Activated T-helper 1 cell treated with Interleukin-2 at 50 U/mL for 16 hours (primary cell): ENCODE data around the gene GDF2.

Experiments used
- DNase-seq: peaks from one replicate; pipeline ENCODE4 v3.0.0-alpha.2; 2020; ENCODE audit warnings: low read depth

The GDF2 gene

DNA sequence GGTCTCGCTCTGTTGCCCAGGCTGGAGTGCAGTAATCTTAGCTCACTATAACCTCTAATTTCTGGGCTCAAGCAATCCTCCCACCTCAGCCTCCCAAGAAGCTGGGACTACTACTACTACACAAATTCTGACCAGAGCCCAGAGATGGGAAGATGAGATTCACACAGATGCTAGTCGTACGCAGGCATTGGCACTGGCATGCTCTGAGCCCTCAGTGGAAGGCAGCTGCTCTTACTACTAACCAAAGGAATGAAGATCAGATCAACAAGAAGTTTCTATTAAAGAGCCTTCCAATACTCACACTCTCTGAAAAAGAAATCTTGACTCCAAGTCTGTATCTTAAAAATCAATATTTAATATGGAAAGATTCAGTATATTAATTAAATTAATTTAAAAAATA is 10.7 kb downstream of the GDF2 start:
- no peak for DNase-seq

DNA sequence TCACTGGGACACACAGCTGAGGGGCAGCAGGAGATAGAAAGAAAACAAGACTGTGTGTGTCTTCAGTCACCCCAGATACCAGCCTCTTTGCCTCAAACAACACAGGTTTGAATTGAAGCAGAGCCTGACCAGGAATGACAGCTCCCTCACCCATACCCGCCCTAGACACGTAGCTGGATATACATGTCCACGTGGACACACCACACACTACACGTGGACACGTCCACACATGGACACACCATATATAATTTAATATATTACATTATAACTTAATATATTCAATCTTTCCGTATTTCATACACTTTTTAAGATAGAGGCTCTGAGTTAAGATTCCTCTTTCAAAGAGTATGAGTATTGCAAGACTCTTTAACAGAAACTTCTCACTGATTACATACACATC is 11.3 kb downstream of the GDF2 start:
- no peak for DNase-seq

DNA sequence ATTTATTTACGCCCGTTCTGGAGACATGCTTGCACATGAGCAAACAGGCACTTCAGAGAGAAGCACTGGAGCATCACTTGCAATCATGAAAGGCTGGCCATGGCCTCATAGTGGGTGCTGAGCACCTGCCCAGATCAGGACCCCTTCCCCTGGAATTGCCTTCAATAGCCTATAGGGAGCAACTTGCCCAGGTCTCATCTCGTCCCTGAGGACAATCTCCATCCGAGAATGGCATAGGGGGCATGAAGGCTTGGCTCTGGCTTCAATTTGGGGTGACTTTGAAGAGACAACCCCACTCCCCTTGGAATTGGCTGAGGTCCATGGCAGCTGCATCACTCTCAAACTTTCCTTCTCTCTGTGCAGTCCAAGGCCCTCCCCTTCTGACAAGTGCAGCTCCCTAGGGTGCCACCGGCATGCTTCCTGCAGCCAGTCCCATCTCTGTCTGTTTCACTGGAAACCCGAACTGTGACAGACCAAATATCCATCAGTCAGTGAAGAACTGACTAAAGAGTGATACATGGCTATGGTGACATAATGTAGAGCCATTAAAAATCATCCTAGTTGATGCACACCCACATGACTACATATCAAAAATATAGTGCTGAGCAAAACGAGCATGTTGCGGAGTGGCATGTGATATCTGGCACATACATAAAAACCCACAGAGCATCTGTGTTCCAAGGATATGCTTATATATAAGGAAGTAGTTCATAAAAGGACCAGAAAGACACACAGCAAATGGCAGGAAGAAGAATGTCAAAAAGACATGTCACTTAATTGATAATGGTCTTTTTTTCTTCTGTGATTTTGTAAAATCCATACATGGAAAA is 12.4 kb downstream of the GDF2 start:
- DNase-seq = no peak

DNA sequence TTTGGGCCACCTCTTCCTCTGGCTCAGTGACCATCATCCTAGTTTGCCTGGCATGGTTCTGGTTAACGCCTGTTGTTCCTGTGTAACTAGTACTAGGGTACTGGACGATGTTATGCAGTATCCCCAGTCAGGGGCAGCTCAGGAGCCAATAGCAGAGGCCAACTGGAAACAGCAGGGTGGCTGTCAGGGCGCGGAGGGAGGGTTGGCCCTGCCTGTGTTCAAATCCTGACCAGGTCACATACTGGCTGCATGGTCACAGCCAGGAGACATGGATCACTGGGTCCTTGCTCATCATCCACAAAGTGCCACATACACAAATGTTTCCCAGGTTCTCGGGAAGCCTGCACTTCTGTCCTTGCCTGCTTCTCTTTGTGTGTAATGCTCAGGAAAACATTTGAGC is 13.7 kb downstream of the GDF2 start:
- no peak for DNase-seq

DNA sequence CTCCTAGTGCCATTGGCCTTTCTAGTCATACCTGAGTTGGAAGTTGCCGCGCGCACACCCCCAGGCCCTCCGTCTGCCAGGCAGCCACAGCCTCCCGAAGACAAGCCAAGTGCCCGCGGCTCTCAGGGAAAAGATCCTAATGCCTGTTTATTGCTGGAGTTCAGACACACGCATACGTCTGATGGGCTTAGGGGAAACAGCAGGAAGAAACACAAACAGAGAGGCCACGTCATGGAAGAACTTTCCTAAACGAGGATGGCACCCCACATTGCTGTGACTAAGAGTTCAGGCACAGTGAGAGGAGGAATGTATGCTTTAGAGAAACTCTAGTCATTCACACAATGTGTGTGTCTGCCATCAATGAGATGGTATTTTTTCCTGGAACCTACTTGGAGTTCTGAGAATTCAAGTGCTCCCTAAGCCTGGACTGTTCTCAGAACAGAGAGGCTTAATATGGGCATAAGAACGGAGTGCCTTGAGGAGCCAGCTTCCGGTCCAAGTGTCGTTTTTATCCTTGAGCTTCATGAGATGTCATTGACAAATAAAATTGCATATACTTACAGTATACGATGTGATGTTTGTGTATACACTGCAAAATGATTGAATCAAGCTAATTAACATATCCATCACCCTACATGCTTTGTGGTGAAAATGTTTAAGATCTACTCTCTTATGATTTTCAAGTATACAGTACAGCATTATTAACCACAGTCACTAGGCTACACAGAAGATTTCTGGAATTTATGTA is 14.3 kb downstream of the GDF2 start:
- DNase-seq = no peak

DNA sequence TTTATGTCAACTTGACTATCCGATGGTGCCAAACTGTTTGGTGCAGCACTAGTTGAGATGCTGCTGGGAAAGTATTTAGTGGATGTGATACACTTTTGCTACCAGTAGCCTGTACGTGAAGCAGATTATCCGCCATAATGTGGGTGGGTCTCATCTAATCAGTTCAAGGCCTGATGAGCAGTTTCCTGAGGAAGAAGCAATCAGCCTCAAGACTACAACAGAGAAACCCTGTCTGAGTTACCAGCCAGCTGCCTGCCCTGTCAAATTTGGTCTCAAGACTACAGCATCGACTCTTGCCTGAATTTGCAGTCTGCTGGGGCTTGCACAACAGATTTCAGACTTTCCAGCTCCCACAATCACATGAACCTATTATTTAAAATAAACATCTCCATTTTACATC is 15.1 kb downstream of the GDF2 start:
- DNase-seq = no peak

DNA sequence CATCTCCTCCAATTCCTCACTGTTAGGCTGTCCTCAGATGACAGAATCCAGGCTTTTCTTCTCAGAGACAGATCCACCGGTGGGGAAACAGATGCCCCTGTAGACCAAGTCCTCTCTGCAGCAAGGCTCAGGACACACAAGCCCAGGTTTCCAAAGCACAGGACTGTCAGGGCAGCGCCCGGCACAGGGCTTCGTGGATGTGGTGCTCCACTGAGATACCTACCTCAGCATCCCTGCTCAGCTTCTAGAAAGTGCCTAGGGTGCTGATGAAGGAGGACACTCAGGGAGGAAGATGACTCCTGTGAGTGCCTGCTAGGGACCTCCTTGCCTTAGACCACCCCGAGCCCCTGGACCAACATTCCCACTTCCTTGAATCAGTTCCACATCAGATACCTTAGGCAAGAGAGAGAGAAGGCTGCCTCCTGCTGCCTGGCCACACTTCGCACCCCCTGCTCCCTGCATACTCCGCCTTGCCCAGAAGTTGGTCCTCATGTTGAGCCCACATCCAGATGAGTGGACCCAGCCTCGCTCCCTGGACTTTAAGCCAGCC is 17.0 kb downstream of the GDF2 start:
- DNase-seq = no peak

DNA sequence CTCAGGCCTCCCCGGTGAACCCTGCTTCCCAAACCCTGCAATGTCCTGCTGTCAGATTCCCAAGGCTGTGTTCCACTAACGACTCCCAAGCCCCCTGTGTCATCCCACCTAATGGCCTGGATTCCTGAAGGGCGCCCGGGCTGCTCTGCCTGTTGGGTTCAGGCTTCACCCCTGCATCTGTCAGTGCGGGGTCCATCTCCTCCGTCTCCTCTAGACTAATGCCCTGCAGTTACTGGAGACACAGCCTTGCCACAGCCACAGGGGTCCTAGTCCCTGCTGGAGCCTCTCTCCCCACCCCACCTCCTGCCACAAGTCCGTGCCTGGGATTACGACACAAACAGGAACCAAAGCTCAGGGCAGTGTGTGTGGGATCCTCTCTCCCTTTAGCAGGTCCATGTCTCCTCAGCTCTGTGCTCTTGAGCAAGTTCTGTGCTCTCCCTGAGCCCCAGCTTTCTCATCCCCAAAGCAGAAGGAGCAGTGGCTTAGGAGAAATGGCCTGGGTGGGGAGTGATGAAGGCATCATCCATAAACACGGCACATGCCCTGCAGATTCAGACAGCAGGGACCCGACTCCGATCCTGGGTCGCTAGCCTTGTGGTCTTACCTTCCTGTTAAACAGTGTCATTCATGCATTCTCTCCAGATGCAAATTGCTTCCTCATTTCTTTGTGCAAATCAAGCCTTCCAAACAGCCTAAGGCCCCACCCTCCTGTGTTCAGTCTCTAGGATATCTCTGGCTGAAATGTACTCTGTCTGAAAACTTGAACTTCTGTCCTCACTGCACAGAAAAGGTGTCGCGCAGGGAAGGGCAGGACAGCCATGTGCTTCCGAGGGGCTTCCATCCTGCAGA is 17.7 kb downstream of the GDF2 start:
- DNase-seq = no peak

DNA sequence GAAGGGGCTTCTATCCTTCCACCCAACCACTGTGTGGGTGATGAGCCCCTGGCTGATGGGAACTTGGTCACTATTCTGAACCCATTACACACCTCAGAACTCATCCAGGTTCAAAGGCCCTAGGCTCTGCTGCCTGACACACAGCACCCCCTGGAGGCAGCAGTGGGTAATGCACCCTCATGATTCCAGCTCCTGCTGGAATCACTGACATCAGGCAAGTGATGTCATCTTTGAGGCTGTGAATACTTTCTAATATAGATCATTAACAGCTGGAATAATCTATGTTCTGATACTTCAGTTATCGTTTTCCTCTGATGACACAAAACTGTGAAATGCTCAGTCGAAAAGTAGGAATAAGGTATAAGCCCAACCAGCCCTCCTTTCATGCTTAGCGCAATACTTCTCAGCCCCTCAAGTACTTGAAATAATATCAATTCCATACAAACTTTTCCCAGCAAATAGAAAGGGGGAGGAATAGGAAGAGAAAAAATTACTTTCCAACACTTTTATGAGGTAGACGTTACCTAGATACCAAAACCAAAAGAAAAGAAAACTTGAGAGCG is 18.4 kb downstream of the GDF2 start:
- peak; percentile 39 for DNase-seq

DNA sequence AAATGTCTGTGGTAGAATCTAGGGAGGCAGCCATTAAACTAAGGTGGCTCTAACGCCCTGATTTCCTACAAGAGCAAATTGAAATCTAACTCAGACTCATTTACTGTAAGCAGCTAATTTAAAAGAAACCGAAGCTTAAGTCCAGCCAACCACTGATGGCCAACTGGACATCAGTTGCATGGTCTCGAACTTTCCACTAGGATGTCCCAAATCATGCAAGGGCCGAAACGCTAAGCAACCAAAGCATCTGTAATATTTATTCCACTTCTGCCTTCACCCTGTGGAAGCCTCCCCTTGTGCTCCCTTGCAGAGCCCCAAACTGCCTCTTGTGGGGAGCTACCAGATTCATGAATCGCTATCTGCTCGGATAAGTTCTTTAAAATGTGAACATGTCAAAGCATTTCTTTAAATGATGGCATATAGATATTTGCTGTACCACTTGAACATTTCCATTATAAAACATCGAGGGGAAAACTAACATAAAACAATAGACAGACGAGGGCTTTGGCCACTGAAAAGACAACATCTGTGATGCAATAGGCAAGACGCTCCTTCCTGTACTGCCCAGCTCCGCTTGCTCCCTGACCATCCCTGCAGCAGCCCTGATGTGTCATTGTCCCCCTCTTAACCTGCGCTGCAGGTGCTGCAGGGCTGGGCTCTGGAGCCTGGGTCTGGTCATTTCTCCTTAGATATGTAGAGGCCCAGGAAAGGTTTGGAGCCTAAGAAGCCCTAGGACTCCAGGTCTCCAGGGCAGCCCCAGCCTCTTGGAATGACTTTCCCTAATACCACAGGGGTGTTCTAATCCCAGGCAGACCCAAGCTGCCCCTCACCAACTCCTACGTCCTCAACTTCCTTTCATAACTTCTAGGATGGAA is 23.0 kb downstream of the GDF2 start:
- no peak for DNase-seq

DNA sequence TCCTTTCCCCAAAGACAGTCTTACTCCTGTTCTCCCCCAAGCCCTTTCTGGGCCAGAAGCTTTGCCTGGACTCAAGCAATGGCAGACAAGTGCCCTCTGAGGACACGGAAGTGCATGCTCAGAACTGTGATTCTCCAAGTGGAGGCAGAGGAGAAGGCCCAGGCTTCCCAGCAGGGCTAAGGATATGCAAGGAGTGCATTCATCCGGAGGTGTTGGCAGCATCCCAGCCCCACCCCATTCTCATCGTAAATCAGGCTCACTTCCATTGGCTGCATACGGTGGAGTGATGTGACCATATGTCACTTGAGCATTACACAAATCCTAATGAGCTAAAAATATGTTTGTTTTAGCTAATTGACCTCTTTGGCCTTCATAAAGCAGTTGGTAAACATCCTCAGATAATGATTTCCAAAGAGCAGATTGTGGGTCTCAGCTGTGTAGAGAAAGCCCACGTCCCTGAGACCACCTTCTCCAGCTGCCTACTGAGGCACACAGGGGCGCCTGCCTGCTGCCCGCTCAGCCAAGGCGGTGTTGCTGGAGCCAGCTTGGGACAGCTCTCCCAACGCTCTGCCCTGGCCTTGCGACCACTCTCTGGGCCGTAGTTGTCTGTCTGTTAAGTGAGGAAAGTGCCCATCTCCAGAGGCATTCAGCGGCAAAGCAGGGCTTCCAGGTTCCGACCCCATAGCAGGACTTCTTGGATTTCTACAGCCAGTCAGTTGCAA is 24.5 kb downstream of the GDF2 start:
- DNase-seq = no peak

DNA sequence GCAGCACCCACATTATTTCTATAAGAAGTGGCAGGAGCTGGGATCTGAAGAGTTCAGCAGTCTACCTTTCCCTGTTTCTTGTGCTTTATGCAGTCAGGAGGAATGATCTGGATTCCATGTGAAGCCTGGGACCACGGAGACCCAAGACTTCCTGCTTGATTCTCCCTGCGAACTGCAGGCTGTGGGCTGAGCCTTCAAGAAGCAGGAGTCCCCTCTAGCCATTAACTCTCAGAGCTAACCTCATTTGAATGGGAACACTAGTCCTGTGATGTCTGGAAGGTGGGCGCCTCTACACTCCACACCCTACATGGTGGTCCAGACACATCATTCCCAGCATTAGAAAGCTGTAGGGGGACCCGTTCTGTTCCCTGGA is 25.0 kb downstream of the GDF2 start:
- no peak for DNase-seq

DNA sequence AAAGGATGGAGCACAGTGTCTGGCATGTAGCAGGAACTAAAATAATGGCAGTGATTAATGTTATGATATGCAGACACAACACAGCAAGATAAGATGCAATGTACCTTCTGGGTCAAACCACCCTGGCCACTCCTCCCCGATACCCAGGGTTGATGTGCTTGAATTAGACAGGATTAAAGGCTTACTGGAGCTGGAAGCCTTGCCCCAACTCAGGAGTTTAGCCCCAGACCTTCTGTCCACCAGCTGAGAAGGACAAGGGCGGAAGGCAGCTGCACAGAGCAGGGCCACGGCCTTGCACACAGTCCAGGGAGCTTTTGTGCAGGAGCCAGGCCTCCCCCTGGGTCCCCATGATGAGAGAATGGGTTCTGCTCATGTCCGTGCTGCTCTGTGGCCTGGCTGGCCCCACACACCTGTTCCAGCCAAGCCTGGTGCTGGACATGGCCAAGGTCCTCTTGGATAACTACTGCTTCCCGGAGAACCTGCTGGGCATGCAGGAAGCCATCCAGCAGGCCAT is 25.9 kb downstream of the GDF2 start, which contains the start of gene RBP3:
Gene RBP3 (plus strand): TSS at position 226 of the 514 bp plus-strand sequence. CDS start 122 bp downstream, at position 348.
- DNase-seq = no peak

DNA sequence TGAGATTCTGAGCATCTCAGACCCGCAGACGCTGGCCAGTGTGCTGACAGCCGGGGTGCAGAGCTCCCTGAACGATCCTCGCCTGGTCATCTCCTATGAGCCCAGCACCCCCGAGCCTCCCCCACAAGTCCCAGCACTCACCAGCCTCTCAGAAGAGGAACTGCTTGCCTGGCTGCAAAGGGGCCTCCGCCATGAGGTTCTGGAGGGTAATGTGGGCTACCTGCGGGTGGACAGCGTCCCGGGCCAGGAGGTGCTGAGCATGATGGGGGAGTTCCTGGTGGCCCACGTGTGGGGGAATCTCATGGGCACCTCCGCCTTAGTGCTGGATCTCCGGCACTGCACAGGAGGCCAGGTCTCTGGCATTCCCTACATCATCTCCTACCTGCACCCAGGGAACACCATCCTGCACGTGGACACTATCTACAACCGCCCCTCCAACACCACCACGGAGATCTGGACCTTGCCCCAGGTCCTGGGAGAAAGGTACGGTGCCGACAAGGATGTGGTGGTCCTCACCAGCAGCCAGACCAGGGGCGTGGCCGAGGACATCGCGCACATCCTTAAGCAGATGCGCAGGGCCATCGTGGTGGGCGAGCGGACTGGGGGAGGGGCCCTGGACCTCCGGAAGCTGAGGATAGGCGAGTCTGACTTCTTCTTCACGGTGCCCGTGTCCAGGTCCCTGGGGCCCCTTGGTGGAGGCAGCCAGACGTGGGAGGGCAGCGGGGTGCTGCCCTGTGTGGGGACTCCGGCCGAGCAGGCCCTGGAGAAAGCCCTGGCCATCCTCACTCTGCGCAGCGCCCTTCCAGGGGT is 26.6 kb downstream of the GDF2 start:
- no peak for DNase-seq

DNA sequence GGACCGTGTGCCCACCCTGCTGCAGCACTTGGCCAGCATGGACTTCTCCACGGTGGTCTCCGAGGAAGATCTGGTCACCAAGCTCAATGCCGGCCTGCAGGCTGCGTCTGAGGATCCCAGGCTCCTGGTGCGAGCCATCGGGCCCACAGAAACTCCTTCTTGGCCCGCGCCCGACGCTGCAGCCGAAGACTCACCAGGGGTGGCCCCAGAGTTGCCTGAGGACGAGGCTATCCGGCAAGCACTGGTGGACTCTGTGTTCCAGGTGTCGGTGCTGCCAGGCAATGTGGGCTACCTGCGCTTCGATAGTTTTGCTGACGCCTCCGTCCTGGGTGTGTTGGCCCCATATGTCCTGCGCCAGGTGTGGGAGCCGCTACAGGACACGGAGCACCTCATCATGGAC is 27.3 kb downstream of the GDF2 start:
- DNase-seq = no peak

DNA sequence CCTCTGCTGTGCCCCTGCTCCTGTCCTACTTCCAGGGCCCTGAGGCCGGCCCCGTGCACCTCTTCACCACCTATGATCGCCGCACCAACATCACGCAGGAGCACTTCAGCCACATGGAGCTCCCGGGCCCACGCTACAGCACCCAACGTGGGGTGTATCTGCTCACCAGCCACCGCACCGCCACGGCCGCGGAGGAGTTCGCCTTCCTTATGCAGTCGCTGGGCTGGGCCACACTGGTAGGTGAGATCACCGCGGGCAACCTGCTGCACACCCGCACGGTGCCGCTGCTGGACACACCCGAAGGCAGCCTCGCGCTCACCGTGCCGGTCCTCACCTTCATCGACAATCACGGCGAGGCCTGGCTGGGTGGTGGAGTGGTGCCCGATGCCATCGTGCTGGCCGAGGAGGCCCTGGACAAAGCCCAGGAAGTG is 27.7 kb downstream of the GDF2 start:
- no peak for DNase-seq

DNA sequence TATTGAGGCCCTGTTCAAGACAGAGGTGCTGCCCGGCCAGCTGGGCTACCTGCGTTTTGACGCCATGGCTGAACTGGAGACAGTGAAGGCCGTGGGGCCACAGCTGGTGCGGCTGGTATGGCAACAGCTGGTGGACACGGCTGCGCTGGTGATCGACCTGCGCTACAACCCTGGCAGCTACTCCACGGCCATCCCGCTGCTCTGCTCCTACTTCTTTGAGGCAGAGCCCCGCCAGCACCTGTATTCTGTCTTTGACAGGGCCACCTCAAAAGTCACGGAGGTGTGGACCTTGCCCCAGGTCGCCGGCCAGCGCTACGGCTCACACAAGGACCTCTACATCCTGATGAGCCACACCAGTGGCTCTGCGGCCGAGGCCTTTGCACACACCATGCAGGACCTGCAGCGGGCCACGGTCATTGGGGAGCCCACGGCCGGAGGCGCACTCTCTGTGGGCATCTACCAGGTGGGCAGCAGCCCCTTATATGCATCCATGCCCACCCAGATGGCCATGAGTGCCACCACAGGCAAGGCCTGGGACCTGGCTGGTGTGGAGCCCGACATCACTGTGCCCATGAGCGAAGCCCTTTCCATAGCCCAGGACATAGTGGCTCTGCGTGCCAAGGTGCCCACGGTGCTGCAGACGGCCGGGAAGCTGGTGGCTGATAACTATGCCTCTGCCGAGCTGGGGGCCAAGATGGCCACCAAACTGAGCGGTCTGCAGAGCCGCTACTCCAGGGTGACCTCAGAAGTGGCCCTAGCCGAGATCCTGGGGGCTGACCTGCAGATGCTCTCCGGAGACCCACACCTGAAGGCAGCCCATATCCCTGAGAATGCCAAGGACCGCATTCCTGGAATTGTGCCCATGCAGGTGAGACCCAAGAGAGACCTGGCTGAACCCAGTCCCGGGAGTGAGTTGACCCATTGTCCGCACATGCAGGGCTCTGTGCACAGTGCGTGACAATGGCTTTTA is 28.7 kb downstream of the GDF2 start:
- DNase-seq = no peak
